ENCODE data around the gene TCEAL8.

TCEAL8 gene

GRCh38 chrX:103254921-103255493 is at the start of gene TCEAL8:
TSS of gene TCEAL8 (minus strand) at chrX:103255155. CDS start at chrX:103253979, 1,176 bp downstream.
- ChIA-PET CTCF (interaction anchor here (1.0 kb wide), 1 partner anchor 44 kb away, joined by 3 read pairs; no protein-coding TSS in a partner anchor), POLR2A (interaction anchor here (0.5 kb wide), 1 partner anchor 413 kb away, joined by 4 read pairs; no protein-coding TSS in a partner anchor)
- no peak for TF ChIP-seq CTCF (IDR thresholded peaks at IDR 0.05; ENCODE audit: control extremely low read depth, extremely low read depth, low read depth, missing control alignments)
- peak; percentile 56 for DNase-seq (ENCODE audit: extremely low spot score)

- DNase-seq (ENCODE audit: extremely low spot score): no peak
- no peak for TF ChIP-seq CTCF (IDR thresholded peaks at IDR 0.05; ENCODE audit: control extremely low read depth, extremely low read depth, low read depth, missing control alignments)
- ChIA-PET CTCF (no interaction called here), POLR2A (no interaction called here)
Measured at GRCh38 chrX:103304705-103305104, 49.8 kb upstream of the TCEAL8 start.

- TF ChIP-seq CTCF (IDR thresholded peaks at IDR 0.05; ENCODE audit: control extremely low read depth, extremely low read depth, low read depth, missing control alignments): no peak
- ChIA-PET CTCF (no interaction called here), POLR2A (no interaction called here)
- no peak for DNase-seq (ENCODE audit: extremely low spot score)
Measured at GRCh38 chrX:103293118-103293517, 38.2 kb upstream of the TCEAL8 start.

- CTCF ChIA-PET: no interaction called here
- no peak for DNase-seq (ENCODE audit: extremely low spot score)
- TF ChIP-seq CTCF (IDR thresholded peaks at IDR 0.05; ENCODE audit: control extremely low read depth, extremely low read depth, low read depth, missing control alignments): no peak
- POLR2A ChIA-PET: no interaction called here
Measured at GRCh38 chrX:103279624-103280023, 24.7 kb upstream of the TCEAL8 start.

GRCh38 chrX:103276581-103277002 is 21.6 kb upstream of the TCEAL8 start, which contains the start of gene TCEAL5:
TSS of gene TCEAL5 (minus strand) at chrX:103276750. CDS start at chrX:103274563, 2,187 bp downstream.
- DNase-seq (ENCODE audit: extremely low spot score): no peak
- no peak for TF ChIP-seq CTCF (IDR thresholded peaks at IDR 0.05; ENCODE audit: control extremely low read depth, extremely low read depth, low read depth, missing control alignments)
- POLR2A ChIA-PET: no interaction called here

GRCh38 chrX:103275947-103276567 is 21.1 kb upstream of the TCEAL8 start:
- POLR2A ChIA-PET: no interaction called here

More at GRCh38 chrX:103276581-103277002, 21.6 kb upstream of the TCEAL8 start, which contains the start of gene TCEAL5:
- CTCF ChIA-PET: no interaction called here

More at GRCh38 chrX:103275947-103276567, 21.1 kb upstream of the TCEAL8 start:
- CTCF ChIA-PET: no interaction called here
- no peak for DNase-seq (ENCODE audit: extremely low spot score)
- no peak for TF ChIP-seq CTCF (IDR thresholded peaks at IDR 0.05; ENCODE audit: control extremely low read depth, extremely low read depth, low read depth, missing control alignments)
